Choroid plexus epithelial cell (primary cell): ENCODE results near the gene TMEM74B.

Source experiments
- DNase-seq: peaks from one replicate; pipeline ENCODE4 v3.0.0-alpha.2; 2010; ENCODE audit warnings: low read depth
- H3K4me3 ChIP-seq: 2 replicates; pipeline ENCODE4 v1.5.1; 2011; ENCODE audit warnings: low read depth, mild to moderate bottlenecking, control low read depth, low read length, moderate library complexity
- CTCF ChIP-seq: conservative IDR thresholded peaks from 2 replicates; pipeline ENCODE4 v1.5.1; 2011; ENCODE audit warnings: low read depth, mild to moderate bottlenecking, control low read depth, inconsistent platforms, low read length, moderate library complexity

The TMEM74B gene

GRCh38 chr20:1184260-1184637 lies 532 bp downstream of the TMEM74B start:
- H3K4me3 ChIP-seq = no peak overlapping the region
- no peak for TF ChIP-seq CTCF
- DNase-seq = no peak

GRCh38 chr20:1183153-1183552 lies 1.6 kb downstream of the TMEM74B start:
- H3K4me3 ChIP-seq = no peak overlapping the region
- no peak for DNase-seq
- no peak for TF ChIP-seq CTCF

GRCh38 chr20:1182106-1182505 lies 2.7 kb downstream of the TMEM74B start:
- H3K4me3 ChIP-seq = no peak overlapping the region
- TF ChIP-seq CTCF = no peak
- no peak for DNase-seq

GRCh38 chr20:1180949-1181348 lies 3.8 kb downstream of the TMEM74B start:
- TF ChIP-seq CTCF = no peak
- no peak overlapping the region for H3K4me3 ChIP-seq
- no peak for DNase-seq

GRCh38 chr20:1178623-1179022 lies 6.2 kb downstream of the TMEM74B start:
- TF ChIP-seq CTCF = no peak
- H3K4me3 ChIP-seq = no peak overlapping the region
- DNase-seq = no peak

- no peak for TF ChIP-seq CTCF
- no peak for DNase-seq
- no peak overlapping the region for H3K4me3 ChIP-seq
Measured at GRCh38 chr20:1178103-1178502, 6.7 kb downstream of the TMEM74B start.

GRCh38 chr20:1177680-1178079 lies 7.1 kb downstream of the TMEM74B start:
- H3K4me3 ChIP-seq = no peak overlapping the region
- peak; percentile 29 for TF ChIP-seq CTCF
- peak; percentile 22 for DNase-seq
